ENCODE data around the gene LIN52. TPM values are rescaled to one million over a fixed set of nuclear protein-coding genes. Genes with fewer than 3 reads are reported as not detected.

LIN52 gene
- total RNA-seq, 2 donors from 2014 or later = 8.7 to 22.1 TPM

DNA sequence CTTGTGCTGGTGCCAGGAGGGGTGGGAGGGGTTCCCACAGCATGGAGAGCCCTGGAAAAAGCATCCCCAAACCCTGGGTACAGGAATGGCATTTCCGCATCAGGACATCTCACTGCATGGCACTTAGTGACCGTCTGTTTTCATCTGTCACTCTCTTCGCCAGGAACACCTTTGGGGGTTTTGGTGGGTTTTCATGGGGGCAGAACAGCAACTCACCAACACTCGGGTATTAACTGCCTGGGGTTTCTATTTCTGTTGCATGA, 158.0 kb downstream of the LIN52 start:
- Histone ChIP-seq H3K36me3 (no peaks in the 10 kb centered on the region), H3K9me3 (no peaks in the 10 kb centered on the region), H3K27ac (no peak overlapping the region), H3K4me3 (no peak overlapping the region), H3K4me1 (ENCODE audit: control insufficient read depth in 1 of 2, low read depth in 2 of 2) (peaks cover 12 to 27% of the 10 kb centered on the region in 2 donors), H3K27me3 (replicated peaks; ENCODE audit: insufficient read depth) (peaks cover 36% of the 10 kb centered on the region)
- TF ChIP-seq, protein P1, sequence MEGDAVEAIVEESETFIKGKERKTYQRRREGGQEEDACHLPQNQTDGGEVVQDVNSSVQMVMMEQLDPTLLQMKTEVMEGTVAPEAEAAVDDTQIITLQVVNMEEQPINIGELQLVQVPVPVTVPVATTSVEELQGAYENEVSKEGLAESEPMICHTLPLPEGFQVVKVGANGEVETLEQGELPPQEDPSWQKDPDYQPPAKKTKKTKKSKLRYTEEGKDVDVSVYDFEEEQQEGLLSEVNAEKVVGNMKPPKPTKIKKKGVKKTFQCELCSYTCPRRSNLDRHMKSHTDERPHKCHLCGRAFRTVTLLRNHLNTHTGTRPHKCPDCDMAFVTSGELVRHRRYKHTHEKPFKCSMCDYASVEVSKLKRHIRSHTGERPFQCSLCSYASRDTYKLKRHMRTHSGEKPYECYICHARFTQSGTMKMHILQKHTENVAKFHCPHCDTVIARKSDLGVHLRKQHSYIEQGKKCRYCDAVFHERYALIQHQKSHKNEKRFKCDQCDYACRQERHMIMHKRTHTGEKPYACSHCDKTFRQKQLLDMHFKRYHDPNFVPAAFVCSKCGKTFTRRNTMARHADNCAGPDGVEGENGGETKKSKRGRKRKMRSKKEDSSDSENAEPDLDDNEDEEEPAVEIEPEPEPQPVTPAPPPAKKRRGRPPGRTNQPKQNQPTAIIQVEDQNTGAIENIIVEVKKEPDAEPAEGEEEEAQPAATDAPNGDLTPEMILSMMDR (IDR thresholded peaks at IDR 0.05) = no peak
- ATAC-seq (ENCODE audit: insufficient number of reproducible peaks, low FRiP score, low read depth) (no peak), DNase-seq (ENCODE audit: low spot score) (no peak)

DNA sequence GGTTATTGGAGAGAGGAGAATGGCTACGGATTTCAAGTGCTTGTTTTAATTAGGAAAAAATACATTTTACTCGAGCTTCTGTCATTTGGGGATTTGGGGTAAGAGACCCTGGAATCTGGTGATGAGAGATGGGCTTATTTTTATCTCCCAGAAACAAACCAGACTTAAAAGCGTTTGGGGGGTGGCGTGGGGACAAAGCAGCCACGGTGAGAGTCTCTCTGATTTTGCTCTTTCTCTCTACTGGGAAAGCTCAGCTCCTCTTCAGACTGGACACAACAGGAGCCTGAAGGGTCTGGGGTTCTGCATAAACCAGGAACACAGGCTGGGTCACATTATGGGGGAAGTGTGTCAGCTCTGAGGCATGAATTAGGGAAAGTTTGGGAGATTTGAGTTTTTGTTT, 158.3 kb downstream of the LIN52 start:
- Histone ChIP-seq H3K36me3 (no peaks in the 10 kb centered on the region), H3K27ac (no peak overlapping the region), H3K9me3 (no peaks in the 10 kb centered on the region), H3K4me1 (ENCODE audit: control insufficient read depth in 1 of 2, low read depth in 2 of 2) (peaks cover 12 to 27% of the 10 kb centered on the region in 2 donors), H3K27me3 (replicated peaks; ENCODE audit: insufficient read depth) (peaks cover 36% of the 10 kb centered on the region), H3K4me3 (no peak overlapping the region)
- ATAC-seq (ENCODE audit: insufficient number of reproducible peaks, low FRiP score, low read depth) = no peak
- no peak for DNase-seq (ENCODE audit: low spot score)
- TF ChIP-seq, protein P1 (IDR thresholded peaks at IDR 0.05) = no peak

DNA sequence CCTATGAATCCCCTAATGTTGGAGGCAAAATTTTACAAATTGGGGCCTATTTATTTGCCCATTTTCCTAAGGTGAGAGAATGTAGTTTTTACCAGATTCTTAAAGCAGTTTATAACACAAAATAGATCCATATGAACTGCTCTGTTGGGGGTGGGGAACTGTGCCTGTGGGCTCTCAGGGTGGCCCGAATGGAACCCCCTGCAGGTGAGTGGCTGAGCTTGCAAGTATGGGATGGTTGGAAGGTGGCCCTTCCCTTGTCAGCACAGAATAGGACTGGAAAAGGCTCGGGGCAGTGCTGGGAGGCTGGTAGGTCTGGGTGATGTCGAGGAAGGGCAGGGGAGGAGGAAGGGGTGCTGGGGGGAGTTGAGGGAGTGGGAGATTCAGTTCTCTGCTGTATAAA, 159.4 kb downstream of the LIN52 start:
- Histone ChIP-seq H3K9me3 (no peaks in the 10 kb centered on the region), H3K36me3 (no peaks in the 10 kb centered on the region), H3K4me1 (ENCODE audit: control insufficient read depth in 1 of 2, low read depth in 2 of 2) (peaks cover 12 to 27% of the 10 kb centered on the region in 2 donors), H3K4me3 (no peak overlapping the region), H3K27me3 (replicated peaks; ENCODE audit: insufficient read depth) (peaks cover 31% of the 10 kb centered on the region), H3K27ac (no peak overlapping the region)
- TF ChIP-seq, protein P1 (IDR thresholded peaks at IDR 0.05) = no peak
- ATAC-seq (ENCODE audit: insufficient number of reproducible peaks, low FRiP score, low read depth) (no peak), DNase-seq (ENCODE audit: low spot score) (no peak)

DNA sequence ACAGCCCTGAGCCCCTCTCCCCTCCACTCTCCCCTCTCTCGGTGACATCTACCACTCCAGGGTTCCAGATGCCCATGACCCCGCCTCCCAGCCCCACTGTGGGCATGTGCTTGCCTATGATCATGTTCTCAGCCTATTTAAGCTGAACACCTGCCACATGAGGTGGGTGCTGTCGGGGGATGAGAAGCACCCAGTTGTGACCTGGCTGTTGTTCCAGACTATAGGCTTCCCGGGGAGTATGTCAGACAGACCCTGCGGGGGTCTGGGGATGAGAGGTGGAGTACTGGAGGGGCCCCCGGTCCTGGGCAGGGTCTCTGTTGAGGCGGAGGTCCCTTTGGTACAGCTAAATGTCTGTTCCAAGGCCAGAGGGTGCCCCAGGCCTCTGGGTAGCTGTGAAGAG, 160.5 kb downstream of the LIN52 start:
- DNase-seq (ENCODE audit: low spot score) (no peak), ATAC-seq (ENCODE audit: insufficient number of reproducible peaks, low FRiP score, low read depth) (no peak)
- H3K4me1 ChIP-seq (ENCODE audit: control insufficient read depth in 1 of 2, low read depth in 2 of 2) = peaks cover 7 to 16% of the 10 kb centered on the region in 2 donors
- H3K27ac ChIP-seq = no peak overlapping the region
- H3K27me3 ChIP-seq (replicated peaks; ENCODE audit: insufficient read depth) = peaks cover 22% of the 10 kb centered on the region
- H3K36me3 ChIP-seq = no peaks in the 10 kb centered on the region
- TF ChIP-seq, protein P1 (IDR thresholded peaks at IDR 0.05) = no peak
- no peaks in the 10 kb centered on the region for H3K9me3 ChIP-seq
- no peak overlapping the region for H3K4me3 ChIP-seq

DNA sequence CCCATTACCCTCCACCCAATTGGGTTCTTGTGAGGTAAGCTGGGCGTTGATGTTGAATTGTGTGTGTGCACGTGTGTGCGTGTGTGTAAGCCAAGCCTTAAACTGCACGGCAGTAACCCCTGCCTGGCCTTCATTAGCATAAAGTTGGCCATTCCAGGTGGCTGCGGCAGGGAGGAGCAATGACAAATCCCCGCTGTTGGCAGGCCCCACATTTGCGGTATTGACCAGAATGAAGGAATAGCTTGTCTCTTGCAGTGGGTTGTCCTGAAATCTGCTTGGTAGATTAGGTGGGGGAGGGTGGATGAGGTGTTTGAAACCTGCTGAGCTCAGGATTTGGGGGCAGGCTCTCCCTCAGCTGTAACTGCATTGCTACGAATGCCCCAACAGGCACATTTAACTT, 161.8 kb downstream of the LIN52 start:
- no peak for ATAC-seq (ENCODE audit: insufficient number of reproducible peaks, low FRiP score, low read depth)
- Histone ChIP-seq H3K36me3 (no peaks in the 10 kb centered on the region), H3K4me3 (no peak overlapping the region), H3K27ac (no peak overlapping the region), H3K9me3 (no peaks in the 10 kb centered on the region), H3K4me1 (ENCODE audit: control insufficient read depth in 1 of 2, low read depth in 2 of 2) (peaks cover 0 to 7% of the 10 kb centered on the region in 2 donors), H3K27me3 (replicated peaks; ENCODE audit: insufficient read depth) (peaks cover 13% of the 10 kb centered on the region)
- DNase-seq (ENCODE audit: low spot score) = no peak
- TF ChIP-seq, protein P1 (IDR thresholded peaks at IDR 0.05) = no peak

Data from thoracic aorta (tissue), 2 donors.